Stimulated activated memory B cell treated with anti-CD40 and anti-IgM and Interleukin-4, amounts not matched to agents 10 μg/mL and 1 μg/mL and 100 μg/mL, for 72 hours (primary cell): Measurements from ENCODE around the gene PSEN1.

Experiments
- ATAC-seq: fragments of 150-1000 bp; cut with Tn5 transposase; 2 replicates; pipeline ENCODE4 v1.10.0; 2021
- H3K27ac Mint-ChIP-seq: one replicate; pipeline ENCODE4 v1.8.0; 2022; ENCODE audit warnings: mild to moderate bottlenecking, mixed read lengths
- H3K27me3 Mint-ChIP-seq: one replicate; pipeline ENCODE4 v1.8.0; 2022; ENCODE audit warnings: mixed read lengths
- H3K36me3 Mint-ChIP-seq: one replicate; pipeline ENCODE4 v1.8.0; 2022; ENCODE audit warnings: mixed read lengths
- H3K4me1 Mint-ChIP-seq: one replicate; pipeline ENCODE4 v1.8.0; 2022; ENCODE audit warnings: mixed read lengths
- H3K4me3 Mint-ChIP-seq: one replicate; pipeline ENCODE4 v1.8.0; 2022; ENCODE audit warnings: mild to moderate bottlenecking, moderate library complexity, mixed read lengths
- H3K9me3 Mint-ChIP-seq: one replicate; pipeline ENCODE4 v1.8.0; 2022; ENCODE audit warnings: mixed read lengths

PSEN1 gene

DNA sequence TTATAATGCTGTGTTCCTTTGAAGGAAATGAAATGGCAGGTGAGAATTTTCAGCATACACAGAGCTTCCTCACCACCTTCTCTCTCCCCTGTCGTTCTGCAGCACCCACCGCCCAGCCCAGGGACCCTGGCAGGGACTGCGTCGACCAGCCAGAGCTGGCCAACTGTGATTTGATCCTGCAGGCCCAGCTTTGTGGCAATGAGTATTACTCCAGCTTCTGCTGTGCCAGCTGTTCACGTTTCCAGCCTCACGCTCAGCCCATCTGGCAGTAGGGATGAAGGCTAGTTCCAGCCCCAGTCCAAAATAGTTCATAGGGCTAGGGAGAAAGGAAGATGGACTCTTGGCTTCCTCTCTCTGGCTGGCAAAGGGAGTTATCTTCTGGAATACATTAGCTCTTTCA is 136.1 kb downstream of the PSEN1 start:
- Mint-ChIP-seq H3K4me3 (no peak overlapping the region), H3K4me1 (peaks cover 27% of the 10 kb centered on the region), H3K27ac (peak overlapping the region; percentile 72), H3K36me3 (peaks cover 17% of the 10 kb centered on the region), H3K9me3 (no peaks in the 10 kb centered on the region), H3K27me3 (no peaks in the 10 kb centered on the region)
- ATAC-seq = no peak
